ENCODE measurements around the gene CD300LF. TPM values are rescaled to one million over a fixed set of nuclear protein-coding genes. Genes with fewer than 3 reads are reported as not detected.

CD300LF gene
- total RNA-seq, 3 donors from 2014 or later (not counting 1 experiment from before 2014, with no cell fraction given) = 1.9 to 10.6 (median 8.7) TPM

DNA sequence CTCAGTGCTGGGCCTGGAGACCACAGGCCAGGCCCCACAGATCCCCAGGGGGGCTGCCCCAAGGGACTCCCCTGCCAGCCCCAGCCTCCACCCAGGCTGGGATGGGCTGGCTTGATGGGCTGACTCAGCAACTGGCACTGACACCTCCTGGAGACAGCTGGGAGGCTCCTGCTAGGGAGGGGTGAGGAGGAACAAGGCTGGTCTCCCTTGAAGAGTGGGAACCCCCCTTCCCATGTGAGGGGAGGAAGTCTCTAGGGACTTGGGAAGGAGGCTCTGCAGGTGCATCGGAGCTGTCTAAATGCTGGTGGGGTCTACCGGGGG, 46.1 kb upstream of the CD300LF start:
- TF ChIP-seq, protein P1, sequence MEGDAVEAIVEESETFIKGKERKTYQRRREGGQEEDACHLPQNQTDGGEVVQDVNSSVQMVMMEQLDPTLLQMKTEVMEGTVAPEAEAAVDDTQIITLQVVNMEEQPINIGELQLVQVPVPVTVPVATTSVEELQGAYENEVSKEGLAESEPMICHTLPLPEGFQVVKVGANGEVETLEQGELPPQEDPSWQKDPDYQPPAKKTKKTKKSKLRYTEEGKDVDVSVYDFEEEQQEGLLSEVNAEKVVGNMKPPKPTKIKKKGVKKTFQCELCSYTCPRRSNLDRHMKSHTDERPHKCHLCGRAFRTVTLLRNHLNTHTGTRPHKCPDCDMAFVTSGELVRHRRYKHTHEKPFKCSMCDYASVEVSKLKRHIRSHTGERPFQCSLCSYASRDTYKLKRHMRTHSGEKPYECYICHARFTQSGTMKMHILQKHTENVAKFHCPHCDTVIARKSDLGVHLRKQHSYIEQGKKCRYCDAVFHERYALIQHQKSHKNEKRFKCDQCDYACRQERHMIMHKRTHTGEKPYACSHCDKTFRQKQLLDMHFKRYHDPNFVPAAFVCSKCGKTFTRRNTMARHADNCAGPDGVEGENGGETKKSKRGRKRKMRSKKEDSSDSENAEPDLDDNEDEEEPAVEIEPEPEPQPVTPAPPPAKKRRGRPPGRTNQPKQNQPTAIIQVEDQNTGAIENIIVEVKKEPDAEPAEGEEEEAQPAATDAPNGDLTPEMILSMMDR (IDR thresholded peaks at IDR 0.05) = no peak
- H3K36me3 ChIP-seq (ENCODE audit: control insufficient read depth, insufficient read depth, low read length) = peaks cover 30% of the 10 kb centered on the region
- intact Hi-C loops (cut with micrococcal nuclease) = loop anchor here (1.0 kb wide), 1 partner anchor 8 kb away; no protein-coding TSS in a partner anchor

DNA sequence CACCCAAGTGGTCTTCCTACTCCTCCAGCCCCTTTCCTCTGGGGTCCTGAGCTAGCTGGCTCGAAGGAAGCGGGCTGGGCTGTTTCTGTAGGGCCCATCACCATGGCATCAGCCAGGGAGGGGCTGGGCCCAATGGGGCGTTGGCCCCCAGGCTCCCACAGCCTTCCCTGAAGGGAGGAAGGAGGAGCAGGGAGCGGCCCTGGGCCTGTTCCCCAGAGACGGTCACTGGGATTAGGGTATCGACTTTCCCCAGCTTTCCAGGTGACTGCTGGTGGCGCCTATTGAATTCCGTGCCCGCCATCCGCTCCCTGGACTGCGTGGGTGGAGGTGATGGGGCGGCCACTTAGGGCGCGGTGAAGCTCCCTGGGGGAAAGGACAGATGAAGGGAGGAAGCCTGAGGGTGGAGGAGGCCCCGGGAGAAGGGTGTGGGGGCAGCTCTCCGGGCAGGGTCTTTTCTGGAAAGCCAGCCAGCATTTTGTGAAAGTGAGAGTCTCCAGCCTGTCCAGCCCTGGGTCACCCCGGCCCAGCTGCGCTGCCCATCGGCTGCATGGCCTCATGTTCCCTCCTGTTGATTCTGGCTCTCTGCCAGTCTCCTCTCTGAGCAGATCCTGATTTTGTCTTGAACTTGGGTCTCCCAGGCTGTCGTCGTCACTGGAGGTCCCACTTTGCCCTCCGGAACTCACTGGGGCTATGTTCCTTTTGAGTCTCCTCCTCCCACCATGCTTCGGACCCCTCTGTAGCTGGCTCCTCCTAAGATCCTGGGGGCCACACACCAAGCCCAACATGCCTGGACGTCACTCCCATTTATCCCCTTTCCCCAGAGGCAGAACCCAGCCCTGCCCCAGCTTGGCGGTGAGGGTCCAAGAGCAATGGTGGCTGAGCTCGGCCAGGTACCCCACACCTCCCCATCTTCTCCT, 45.5 kb upstream of the CD300LF start:
- intact Hi-C loops (cut with micrococcal nuclease) = no loop called here
- H3K36me3 Mint-ChIP-seq = no peaks in the 10 kb centered on the region
- H3K9me3 ChIP-seq (ENCODE audit: control insufficient read depth, insufficient read depth, low read length) = no peaks in the 10 kb centered on the region
- ATAC-seq = no peak
- no peak for DNase-seq
- TF ChIP-seq, protein P1 (IDR thresholded peaks at IDR 0.05) = no peak
- H3K27ac Mint-ChIP-seq = peak overlapping the region; percentile 85 to 92
- H3K4me3 Mint-ChIP-seq = peak overlapping the region; percentile 86
- peaks cover 25% of the 10 kb centered on the region for H3K36me3 ChIP-seq (ENCODE audit: control insufficient read depth, insufficient read depth, low read length)
- H3K4me1 Mint-ChIP-seq = peaks cover 79 to 88% of the 10 kb centered on the region in 2 donors
- H3K4me1 ChIP-seq (ENCODE audit: control insufficient read depth, insufficient read depth, low read length) = peaks cover 99% of the 10 kb centered on the region
- H3K27me3 Mint-ChIP-seq (ENCODE audit: low read depth in 2 of 2) = no peaks in the 10 kb centered on the region
- no peaks in the 10 kb centered on the region for H3K9me3 Mint-ChIP-seq
- peak overlapping the region; percentile 15 for H3K27ac ChIP-seq (ENCODE audit: low read length)
- H3K27me3 ChIP-seq (ENCODE audit: control insufficient read depth, insufficient read depth, low read length) = no peaks in the 10 kb centered on the region
- no peak overlapping the region for H3K4me3 ChIP-seq (ENCODE audit: low read length)
- 46% methylated on average over 26 of the region's 26 CpGs for WGBS (ENCODE audit: insufficient coverage)

More for the DNA sequence above, 46.1 kb upstream of the CD300LF start:
- WGBS (ENCODE audit: insufficient coverage) = 10% methylated on average over 2 of the region's 2 CpGs
- no peaks in the 10 kb centered on the region for H3K9me3 ChIP-seq (ENCODE audit: control insufficient read depth, insufficient read depth, low read length)
- Mint-ChIP-seq H3K9me3 (no peaks in the 10 kb centered on the region), H3K4me1 (peaks cover 77 to 83% of the 10 kb centered on the region in 2 donors), H3K36me3 (no peaks in the 10 kb centered on the region), H3K4me3 (peak overlapping the region; percentile 86), H3K27me3 (ENCODE audit: low read depth in 2 of 2) (no peaks in the 10 kb centered on the region), H3K27ac (peak overlapping the region; percentile 85 to 92)
- ATAC-seq (peak; percentile 16 to 33 (median 25)), DNase-seq (peak in 1 of 2 donors; percentile 59)
- peaks cover 99% of the 10 kb centered on the region for H3K4me1 ChIP-seq (ENCODE audit: control insufficient read depth, insufficient read depth, low read length)
- no peaks in the 10 kb centered on the region for H3K27me3 ChIP-seq (ENCODE audit: control insufficient read depth, insufficient read depth, low read length)
- peak overlapping the region; percentile 15 for H3K27ac ChIP-seq (ENCODE audit: low read length)
- H3K4me3 ChIP-seq (ENCODE audit: low read length) = peak overlapping the region; percentile 17

DNA sequence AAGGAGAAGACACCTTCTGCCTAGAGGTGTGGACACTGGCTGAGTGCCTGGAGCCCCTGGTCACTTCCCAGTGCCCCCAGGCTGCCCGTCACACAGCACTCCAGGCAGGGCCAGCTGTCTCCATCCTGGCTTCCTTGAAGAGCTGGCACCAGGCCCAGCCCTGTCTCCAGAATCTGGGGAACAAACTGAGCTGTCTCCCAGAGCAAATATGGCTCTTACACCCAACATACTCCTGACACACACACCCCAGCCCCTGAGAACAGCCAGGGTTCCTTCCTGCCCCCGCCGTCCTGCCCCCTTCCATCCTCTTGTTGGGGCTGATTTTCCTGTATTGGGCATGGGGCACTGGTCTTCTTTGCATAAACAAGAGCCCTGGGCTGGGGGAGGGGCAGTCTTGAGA, 44.8 kb upstream of the CD300LF start:
- Mint-ChIP-seq H3K4me3 (peak overlapping the region; percentile 86), H3K27ac (peak overlapping the region; percentile 85 to 92), H3K9me3 (no peaks in the 10 kb centered on the region), H3K4me1 (peaks cover 81 to 88% of the 10 kb centered on the region in 2 donors), H3K27me3 (ENCODE audit: low read depth in 2 of 2) (no peaks in the 10 kb centered on the region), H3K36me3 (no peaks in the 10 kb centered on the region)
- Histone ChIP-seq H3K27ac (ENCODE audit: low read length) (peak overlapping the region; percentile 15), H3K9me3 (ENCODE audit: control insufficient read depth, insufficient read depth, low read length) (no peaks in the 10 kb centered on the region), H3K27me3 (ENCODE audit: control insufficient read depth, insufficient read depth, low read length) (no peaks in the 10 kb centered on the region), H3K36me3 (ENCODE audit: control insufficient read depth, insufficient read depth, low read length) (peaks cover 26% of the 10 kb centered on the region), H3K4me3 (ENCODE audit: low read length) (no peak overlapping the region), H3K4me1 (ENCODE audit: control insufficient read depth, insufficient read depth, low read length) (peaks cover 99% of the 10 kb centered on the region)
- DNase-seq (no peak), ATAC-seq (no peak)
- TF ChIP-seq, protein P1 (IDR thresholded peaks at IDR 0.05) = no peak
- WGBS (ENCODE audit: insufficient coverage) = 43% methylated on average over 3 of the region's 3 CpGs
- intact Hi-C loops (cut with micrococcal nuclease) = no loop called here
